ENCODE measurements around the gene ALDH2.

The ALDH2 gene

GRCh38 chr12:111777345-111778045 is 10.8 kb downstream of the ALDH2 start:
- H3K9me2 ChIP-seq (replicated peaks; ENCODE audit: insufficient read depth, low read length) = no peaks in the 10 kb centered on the region
- H3F3A ChIP-seq (ENCODE audit: insufficient read depth) = 0 out of 2 replicates have a peak, but pooled peaks cover 3% of the 10 kb centered on the region
- no peaks in the 10 kb centered on the region for H3K36me3 ChIP-seq (ENCODE audit: low read length)
- no peak overlapping the region for H3K4me2 ChIP-seq (ENCODE audit: low read depth, low read length, poor library complexity, severe bottlenecking)
- TF ChIP-seq CTCF (IDR thresholded peaks at IDR 0.05; ENCODE audit: insufficient read depth, low read length, poor library complexity, severe bottlenecking) = no peak
- no peak for TF ChIP-seq EZH2phosphoT487 (conservative IDR thresholded peaks at IDR 0.05; ENCODE audit: low read length)
- no peaks in the 10 kb centered on the region for H3K79me2 ChIP-seq (ENCODE audit: insufficient read depth, low read length)
- H3K27me3 ChIP-seq (ENCODE audit: low read length) = no peaks in the 10 kb centered on the region
- no peak overlapping the region for H2AFZ ChIP-seq (ENCODE audit: low read depth, low read length, severe bottlenecking)
- no peaks in the 10 kb centered on the region for H4K20me1 ChIP-seq (ENCODE audit: low read depth, low read length)
- H3K27ac ChIP-seq (ENCODE audit: low read depth, low read length) = no peak overlapping the region
- H3K4me3 ChIP-seq (ENCODE audit: insufficient read depth, low read length, poor library complexity, severe bottlenecking) = no peak overlapping the region
- H3K9ac ChIP-seq (ENCODE audit: low read length) = no peak overlapping the region
- no peaks in the 10 kb centered on the region for H3K9me3 ChIP-seq (ENCODE audit: insufficient read depth, low read length)

GRCh38 chr12:111780166-111780565 is 13.4 kb downstream of the ALDH2 start:
- Histone ChIP-seq H3K36me3 (ENCODE audit: low read length) (no peaks in the 10 kb centered on the region), H3K9me2 (replicated peaks; ENCODE audit: insufficient read depth, low read length) (no peaks in the 10 kb centered on the region), H3K27me3 (ENCODE audit: low read length) (no peaks in the 10 kb centered on the region), H3K9me3 (ENCODE audit: insufficient read depth, low read length) (no peaks in the 10 kb centered on the region), H3K27ac (ENCODE audit: low read depth, low read length) (no peak overlapping the region), H3K79me2 (ENCODE audit: insufficient read depth, low read length) (no peaks in the 10 kb centered on the region), H2AFZ (ENCODE audit: low read depth, low read length, severe bottlenecking) (no peak overlapping the region), H3K4me3 (ENCODE audit: insufficient read depth, low read length, poor library complexity, severe bottlenecking) (no peak overlapping the region), H3F3A (ENCODE audit: insufficient read depth) (no peaks in the 10 kb centered on the region), H3K9ac (ENCODE audit: low read length) (no peak overlapping the region), H3K4me2 (ENCODE audit: low read depth, low read length, poor library complexity, severe bottlenecking) (no peak overlapping the region), H4K20me1 (ENCODE audit: low read depth, low read length) (no peaks in the 10 kb centered on the region)
- TF ChIP-seq CTCF (IDR thresholded peaks at IDR 0.05; ENCODE audit: insufficient read depth, low read length, poor library complexity, severe bottlenecking) (no peak), EZH2phosphoT487 (conservative IDR thresholded peaks at IDR 0.05; ENCODE audit: low read length) (no peak)

- H3K9me3 ChIP-seq (ENCODE audit: insufficient read depth, low read length) = no peaks in the 10 kb centered on the region
- no peak overlapping the region for H3K4me3 ChIP-seq (ENCODE audit: insufficient read depth, low read length, poor library complexity, severe bottlenecking)
- H3K36me3 ChIP-seq (ENCODE audit: low read length) = no peaks in the 10 kb centered on the region
- H3K9ac ChIP-seq (ENCODE audit: low read length) = no peak overlapping the region
- TF ChIP-seq EZH2phosphoT487 (conservative IDR thresholded peaks at IDR 0.05; ENCODE audit: low read length) (no peak), CTCF (IDR thresholded peaks at IDR 0.05; ENCODE audit: insufficient read depth, low read length, poor library complexity, severe bottlenecking) (no peak)
- no peaks in the 10 kb centered on the region for H4K20me1 ChIP-seq (ENCODE audit: low read depth, low read length)
- no peaks in the 10 kb centered on the region for H3K9me2 ChIP-seq (replicated peaks; ENCODE audit: insufficient read depth, low read length)
- no peak overlapping the region for H3K4me2 ChIP-seq (ENCODE audit: low read depth, low read length, poor library complexity, severe bottlenecking)
- H3K27me3 ChIP-seq (ENCODE audit: low read length) = no peaks in the 10 kb centered on the region
- H3K79me2 ChIP-seq (ENCODE audit: insufficient read depth, low read length) = no peaks in the 10 kb centered on the region
- H3F3A ChIP-seq (ENCODE audit: insufficient read depth) = no peaks in the 10 kb centered on the region
- no peak overlapping the region for H2AFZ ChIP-seq (ENCODE audit: low read depth, low read length, severe bottlenecking)
- H3K27ac ChIP-seq (ENCODE audit: low read depth, low read length) = no peak overlapping the region
Measured at GRCh38 chr12:111780615-111781014, 13.9 kb downstream of the ALDH2 start.

Data from SU-DHL-6 (cell line).